PC-3 (cell line): Measurements from ENCODE around the gene CMC2.

Source experiments
- EZH2 ChIP-seq: fragments of 300-600 bp; sonication (generic); IDR thresholded peaks from one replicate; pipeline ENCODE4 v1.6.1; 2017; ENCODE audit warnings: antibody characterized with exemption, mild to moderate bottlenecking, low read length; ENCODE audit not compliant: unreplicated experiment
- EZH2phosphoT487 ChIP-seq: fragments of 300-600 bp; sonication (generic); IDR thresholded peaks from 2 replicates; pipeline ENCODE4 v1.6.1; 2018; ENCODE audit warnings: mild to moderate bottlenecking, antibody characterized with exemption, low read length, borderline replicate concordance
- TF ChIP-seq, protein P1 (sequence below): fragments of 300-600 bp; sonication (generic); conservative IDR thresholded peaks from 2 replicates; pipeline ENCODE4 v1.5.1; 2017; ENCODE audit warnings: antibody characterized with exemption, low read depth, mild to moderate bottlenecking, low read length

DNA sequence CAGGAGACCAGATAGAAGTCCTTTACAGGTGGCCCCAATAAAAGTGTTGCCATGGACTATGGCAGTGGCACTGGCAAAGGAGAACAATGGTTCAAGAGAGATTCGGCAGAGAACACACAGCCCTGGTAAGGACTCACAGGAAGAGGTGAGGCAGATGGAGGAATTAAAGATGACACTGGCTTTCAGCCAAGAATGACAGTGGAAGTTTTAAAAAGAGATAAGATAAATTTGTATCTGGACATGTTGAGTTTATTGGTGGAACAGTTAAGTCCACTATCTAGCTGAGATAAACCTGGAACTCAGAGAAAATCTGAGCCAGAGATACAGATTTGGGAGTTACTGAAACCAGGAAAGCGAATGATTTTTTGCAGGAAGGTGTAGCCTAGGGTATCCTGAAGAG lies 20.1 kb downstream of the CMC2 start:
- TF ChIP-seq, protein P1, sequence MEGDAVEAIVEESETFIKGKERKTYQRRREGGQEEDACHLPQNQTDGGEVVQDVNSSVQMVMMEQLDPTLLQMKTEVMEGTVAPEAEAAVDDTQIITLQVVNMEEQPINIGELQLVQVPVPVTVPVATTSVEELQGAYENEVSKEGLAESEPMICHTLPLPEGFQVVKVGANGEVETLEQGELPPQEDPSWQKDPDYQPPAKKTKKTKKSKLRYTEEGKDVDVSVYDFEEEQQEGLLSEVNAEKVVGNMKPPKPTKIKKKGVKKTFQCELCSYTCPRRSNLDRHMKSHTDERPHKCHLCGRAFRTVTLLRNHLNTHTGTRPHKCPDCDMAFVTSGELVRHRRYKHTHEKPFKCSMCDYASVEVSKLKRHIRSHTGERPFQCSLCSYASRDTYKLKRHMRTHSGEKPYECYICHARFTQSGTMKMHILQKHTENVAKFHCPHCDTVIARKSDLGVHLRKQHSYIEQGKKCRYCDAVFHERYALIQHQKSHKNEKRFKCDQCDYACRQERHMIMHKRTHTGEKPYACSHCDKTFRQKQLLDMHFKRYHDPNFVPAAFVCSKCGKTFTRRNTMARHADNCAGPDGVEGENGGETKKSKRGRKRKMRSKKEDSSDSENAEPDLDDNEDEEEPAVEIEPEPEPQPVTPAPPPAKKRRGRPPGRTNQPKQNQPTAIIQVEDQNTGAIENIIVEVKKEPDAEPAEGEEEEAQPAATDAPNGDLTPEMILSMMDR = no peak
- TF ChIP-seq EZH2 (no peak), EZH2phosphoT487 (no peak)
